PC-3 (cell line): ENCODE data around the gene FANK1. TPM values are rescaled to one million over a fixed set of nuclear protein-coding genes. Genes with fewer than 3 reads are reported as not detected.

Experiments used
- ATAC-seq: fragments of 200-7000 bp; cut with Tn5 transposase; 2 replicates; pipeline ENCODE4 v1.9.1; 2020; ENCODE audit warnings: mild to moderate bottlenecking, moderate library complexity
- BruUV-seq: library from RNA; stranded (reverse); fragments of 400-500 nt; replicated peaks from 2 replicates; lab custom pipeline; 2021; lab: Mats Ljungman, UMichigan
- CTCF ChIA-PET: fragments of 300-600 bp; sonication (Branson Sonifier 250); formaldehyde crosslinking; loops from one replicate; lab custom pipeline; 2022; ENCODE audit warnings: antibody characterized with exemption; lab: Charles Lee
- POLR2A ChIA-PET: fragments of 300-600 bp; sonication (Branson Sonifier 250); formaldehyde crosslinking; loops from one replicate; lab custom pipeline; 2022; ENCODE audit warnings: antibody characterized with exemption; ENCODE audit not compliant: unreplicated experiment; lab: Charles Lee
- DNase-seq: peaks from one replicate; pipeline ENCODE4 v3.0.0-alpha.2; 2015
- H2AFZ ChIP-seq: fragments of 300-600 bp; sonication (generic); 2 replicates; pipeline ENCODE4 v1.6.0; 2016; ENCODE audit warnings: antibody characterized with exemption, low read length
- H3F3A ChIP-seq: fragments of 300-600 bp; sonication (generic); one replicate; pipeline ENCODE4 v1.6.0; 2017; ENCODE audit warnings: antibody characterized with exemption, low read length, control low read depth, mild to moderate bottlenecking; ENCODE audit not compliant: unreplicated experiment
- H3K27ac ChIP-seq: fragments of 300-600 bp; sonication (generic); 2 replicates; pipeline ENCODE4 v1.5.1; 2016; ENCODE audit warnings: mild to moderate bottlenecking, low read length
- H3K27me3 ChIP-seq: fragments of 300-600 bp; sonication (generic); 2 replicates; pipeline ENCODE4 v1.6.1; 2016; ENCODE audit warnings: low read length, mixed read lengths
- H3K36me3 ChIP-seq: fragments of 300-600 bp; sonication (generic); 2 replicates; pipeline ENCODE4 v1.6.1; 2016; ENCODE audit warnings: low read depth, mixed run types, low read length, mixed read lengths
- H3K4me1 ChIP-seq: fragments of 300-600 bp; sonication (generic); 2 replicates; pipeline ENCODE4 v1.5.1; 2016; ENCODE audit warnings: low read length; ENCODE audit not compliant: insufficient read depth
- H3K4me2 ChIP-seq: fragments of 300-600 bp; sonication (generic); 2 replicates; pipeline ENCODE4 v1.6.0; 2016; ENCODE audit warnings: low read length
- H3K4me3 ChIP-seq: fragments of 300-600 bp; sonication (generic); 2 replicates; pipeline ENCODE4 v1.5.1; 2016; ENCODE audit warnings: mild to moderate bottlenecking, low read length, mixed read lengths
- H3K79me2 ChIP-seq: fragments of 300-600 bp; sonication (generic); 2 replicates; pipeline ENCODE4 v1.6.1; 2017; ENCODE audit warnings: low read length, mixed read lengths
- H3K9ac ChIP-seq: fragments of 300-600 bp; sonication (generic); 2 replicates; pipeline ENCODE4 v1.6.0; 2016; ENCODE audit warnings: mild to moderate bottlenecking, low read length
- H3K9me2 ChIP-seq: fragments of 300-600 bp; sonication (generic); replicated peaks from 2 replicates; pipeline ENCODE4 v1.6.1; 2016; ENCODE audit warnings: mixed run types, low read length, mixed read lengths
- H3K9me3 ChIP-seq: fragments of 300-600 bp; sonication (generic); 2 replicates; pipeline ENCODE4 v1.6.1; 2016; ENCODE audit warnings: low read length, mixed read lengths
- H4K20me1 ChIP-seq: fragments of 300-600 bp; sonication (generic); 2 replicates; pipeline ENCODE4 v1.6.1; 2016; ENCODE audit warnings: low read length, mixed read lengths
- CTCF ChIP-seq: fragments of 300-600 bp; sonication (generic); conservative IDR thresholded peaks from 2 replicates; pipeline ENCODE4 v1.5.1; 2017; ENCODE audit warnings: antibody characterized with exemption, low read depth, mild to moderate bottlenecking, low read length
- EZH2 ChIP-seq: fragments of 300-600 bp; sonication (generic); IDR thresholded peaks from one replicate; pipeline ENCODE4 v1.6.1; 2017; ENCODE audit warnings: antibody characterized with exemption, mild to moderate bottlenecking, low read length; ENCODE audit not compliant: unreplicated experiment
- EZH2phosphoT487 ChIP-seq: fragments of 300-600 bp; sonication (generic); IDR thresholded peaks from 2 replicates; pipeline ENCODE4 v1.6.1; 2018; ENCODE audit warnings: mild to moderate bottlenecking, antibody characterized with exemption, low read length, borderline replicate concordance
- intact Hi-C: fragments of 100-400 bp; cut with micrococcal nuclease; formaldehyde crosslinking; loops from 2 replicates; pipeline ENCODE4 v1.9.0; 2023
- total RNA-seq: library from RNA; depleted of rRNA; stranded (reverse); fragments of >200 nt; gene quantifications from 2 replicates; pipeline ENCODE4 v1.2.3, GENCODE V29; 2014

The FANK1 gene
- total RNA-seq, 1 experiment from 2014 or later = 0.95 TPM

- no peak for TF ChIP-seq EZH2phosphoT487
- no peak for TF ChIP-seq CTCF
- no peak for TF ChIP-seq EZH2
- H3K4me1 ChIP-seq = peaks cover 9% of the 10 kb centered on the region
- peak overlapping the region; percentile 22; the same call in 1 of the 2 replicates for H3K9ac ChIP-seq
- no TSS peak for BruUV-seq
- no peaks in the 10 kb centered on the region for H3K36me3 ChIP-seq
- ChIA-PET POLR2A (no interaction called here), CTCF (interaction anchor here (0.7 kb wide), 1 partner anchor 73 kb away, joined by 3 read pairs; no protein-coding TSS in a partner anchor)
- H2AFZ ChIP-seq = no peak overlapping the region
- DNase-seq = no peak
- H3K27me3 ChIP-seq = no peaks in the 10 kb centered on the region
- no peaks in the 10 kb centered on the region for H3K9me2 ChIP-seq
- no peaks in the 10 kb centered on the region for H3F3A ChIP-seq
- H3K9me3 ChIP-seq = no peaks in the 10 kb centered on the region
- H3K4me3 ChIP-seq = no peak overlapping the region
- intact Hi-C loops = loop anchor here (10.0 kb wide), 1 partner anchor 180 kb away; no protein-coding TSS in a partner anchor
- H3K4me2 ChIP-seq = no peak overlapping the region
- ATAC-seq = no peak
- H3K27ac ChIP-seq = no peak overlapping the region
- H3K79me2 ChIP-seq = no peaks in the 10 kb centered on the region
- H4K20me1 ChIP-seq = no peaks in the 10 kb centered on the region
These were observed 88.0 kb downstream of the FANK1 start for GRCh38 chr10:125984346-125984745.

DNA sequence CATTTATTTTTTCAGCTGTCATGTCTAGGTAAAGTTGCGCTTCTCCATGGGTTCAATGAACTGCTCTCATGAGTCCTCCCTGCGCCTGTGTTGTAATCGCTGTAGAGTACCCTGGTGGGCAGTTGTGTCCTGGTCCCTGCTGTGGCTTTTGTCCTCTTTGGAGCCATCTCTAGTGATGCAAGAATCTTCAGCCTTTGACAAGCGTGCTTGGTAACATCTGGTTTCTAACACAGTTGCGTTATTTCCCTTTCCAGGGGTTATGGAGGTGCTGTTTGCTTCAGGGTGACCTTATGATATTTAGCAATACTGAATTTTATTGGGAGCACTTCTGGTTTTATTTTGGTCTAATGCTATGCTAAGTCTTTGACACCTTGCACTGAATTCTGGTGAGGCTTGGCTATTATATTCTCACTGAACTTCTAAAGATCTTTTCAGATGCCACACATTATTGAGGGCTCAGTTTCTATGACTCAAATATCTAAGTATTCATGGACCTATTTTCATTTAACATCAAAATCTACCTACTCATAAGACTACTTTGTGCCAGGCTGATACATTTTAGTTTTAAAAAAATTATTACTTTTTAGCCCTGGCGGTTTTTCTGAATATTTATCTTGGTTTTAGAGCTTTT lies 88.6 kb downstream of the FANK1 start:
- intact Hi-C loops = loop anchor here (10.0 kb wide), 1 partner anchor 180 kb away; no protein-coding TSS in a partner anchor
- Histone ChIP-seq H3K9me3 (no peaks in the 10 kb centered on the region), H3K27me3 (no peaks in the 10 kb centered on the region), H2AFZ (no peak overlapping the region), H3K4me3 (no peak overlapping the region), H3K9ac (no peak overlapping the region), H3K4me1 (peaks cover 9% of the 10 kb centered on the region), H3F3A (no peaks in the 10 kb centered on the region), H3K79me2 (no peaks in the 10 kb centered on the region), H3K4me2 (no peak overlapping the region), H4K20me1 (no peaks in the 10 kb centered on the region), H3K27ac (no peak overlapping the region), H3K36me3 (no peaks in the 10 kb centered on the region), H3K9me2 (no peaks in the 10 kb centered on the region)
- DNase-seq (no peak), ATAC-seq (no peak)
- no peak for TF ChIP-seq CTCF
- no peak for TF ChIP-seq EZH2phosphoT487
- TF ChIP-seq EZH2 = no peak
- CTCF ChIA-PET = interaction anchor here (0.7 kb wide), 1 partner anchor 73 kb away, joined by 3 read pairs; no protein-coding TSS in a partner anchor
- no TSS peak for BruUV-seq
- POLR2A ChIA-PET = no interaction called here
